GM23248 (cell line): Measurements from ENCODE around the gene SUGCT. TPM values are rescaled to one million over a fixed set of nuclear protein-coding genes. Genes with fewer than 3 reads are reported as not detected.

Source experiments
- DNase-seq: peaks from one replicate; pipeline ENCODE4 v3.0.0-alpha.2; 2015
- H2AFZ ChIP-seq: fragments of 200-600 bp; sonication (generic); 2 replicates; pipeline ENCODE4 v1.6.1; 2016; ENCODE audit warnings: antibody characterized with exemption
- H3F3A ChIP-seq: fragments of 200-600 bp; sonication (generic); 2 replicates; pipeline ENCODE4 v1.6.1; 2016; ENCODE audit warnings: mild to moderate bottlenecking, antibody characterized with exemption, mixed run types; ENCODE audit not compliant: insufficient read depth
- H3K27ac ChIP-seq: fragments of 200-600 bp; sonication (generic); 2 replicates; pipeline ENCODE4 v1.5.1; 2016; ENCODE audit warnings: mild to moderate bottlenecking
- H3K27me3 ChIP-seq: fragments of 200-600 bp; sonication (generic); replicated peaks from 2 replicates; pipeline ENCODE4 v1.6.1; 2016; ENCODE audit warnings: mild to moderate bottlenecking; ENCODE audit not compliant: insufficient read depth
- H3K36me3 ChIP-seq: fragments of 200-600 bp; sonication (generic); 2 replicates; pipeline ENCODE4 v1.6.1; 2016; ENCODE audit warnings: low read depth, mild to moderate bottlenecking
- H3K4me1 ChIP-seq: fragments of 200-600 bp; sonication (generic); 2 replicates; pipeline ENCODE4 v1.6.1; 2016; ENCODE audit warnings: mild to moderate bottlenecking; ENCODE audit not compliant: insufficient read depth
- H3K4me2 ChIP-seq: fragments of 200-600 bp; sonication (generic); one replicate; pipeline ENCODE4 v1.6.1; 2016; ENCODE audit warnings: mild to moderate bottlenecking; ENCODE audit not compliant: unreplicated experiment
- H3K4me3 ChIP-seq: fragments of 200-600 bp; sonication (generic); 2 replicates; pipeline ENCODE4 v1.5.1; 2016; ENCODE audit warnings: mild to moderate bottlenecking
- H3K79me2 ChIP-seq: fragments of 200-600 bp; sonication (generic); 2 replicates; pipeline ENCODE4 v1.6.1; 2016; ENCODE audit warnings: mild to moderate bottlenecking; ENCODE audit not compliant: insufficient read depth
- H3K9ac ChIP-seq: fragments of 200-600 bp; sonication (generic); 2 replicates; pipeline ENCODE4 v1.6.1; 2016; ENCODE audit warnings: mild to moderate bottlenecking
- H3K9me2 ChIP-seq: fragments of 200-600 bp; sonication (generic); 2 replicates; pipeline ENCODE4 v1.6.1; 2016; ENCODE audit warnings: mixed run types, mild to moderate bottlenecking, moderate library complexity; ENCODE audit not compliant: insufficient read depth
- H3K9me3 ChIP-seq: fragments of 200-600 bp; sonication (generic); one replicate; pipeline ENCODE4 v1.6.1; 2017; ENCODE audit warnings: low read depth
- H4K20me1 ChIP-seq: fragments of 200-600 bp; sonication (generic); 2 replicates; pipeline ENCODE4 v1.6.0; 2016; ENCODE audit not compliant: insufficient read depth
- EZH2 ChIP-seq: fragments of 200-600 bp; sonication (generic); IDR thresholded peaks from 2 replicates; pipeline ENCODE4 v1.6.1; 2018; ENCODE audit warnings: antibody characterized with exemption, mild to moderate bottlenecking; ENCODE audit not compliant: insufficient read depth, poor library complexity, severe bottlenecking
- EZH2phosphoT487 ChIP-seq: fragments of 200-600 bp; sonication (generic); IDR thresholded peaks from 2 replicates; pipeline ENCODE4 v1.6.1; 2018; ENCODE audit warnings: antibody characterized with exemption, moderate library complexity, mild to moderate bottlenecking, low read depth; ENCODE audit not compliant: insufficient read depth
- WGBS, 2 experiments: methylation state at CpG; one replicate each; pipeline ENCODE4 v1.1.6; 2015 to 2017; ENCODE audit warnings: low lambda C conversion rate in 2 of 2, low coverage in 1 of 2; ENCODE audit errors: missing lambda C conversion rate in 2 of 2; 5-methylcytosine and 5-hydroxymethylcytosine counted together
- in situ Hi-C: fragments of 300-500 bp; cut with MboI; formaldehyde crosslinking; loops from 2 replicates; pipeline ENCODE4 v1.15.0; 2020
- polyA plus RNA-seq: library from polyadenylated mRNA; unstranded; fragments of >200 nt; fragmentation: Nextera tagmentation; extraction: Ambion mirVana; gene quantifications from 2 replicates; pipeline ENCODE4 v1.2.1, GENCODE V29; 2016
- total RNA-seq: library from RNA; depleted of rRNA; stranded (reverse); fragments of >200 nt; shearing (Covaris generic); gene quantifications from 2 replicates; pipeline ENCODE4 v1.2.3, GENCODE V29; 2014

The SUGCT gene
- total and polyA plus RNA-seq, 2 experiments from 2014 or later = 2.2 to 7.1 TPM

- Histone ChIP-seq H3K36me3 (no peaks in the 10 kb centered on the region), H3K9ac (no peak overlapping the region), H3F3A (no peaks in the 10 kb centered on the region), H2AFZ (no peak overlapping the region), H3K27ac (no peak overlapping the region), H3K9me2 (no peaks in the 10 kb centered on the region), H3K27me3 (no peaks in the 10 kb centered on the region), H3K9me3 (no peaks in the 10 kb centered on the region), H4K20me1 (no peaks in the 10 kb centered on the region), H3K4me1 (peaks cover 37% of the 10 kb centered on the region), H3K79me2 (no peaks in the 10 kb centered on the region), H3K4me2 (no peak overlapping the region), H3K4me3 (no peak overlapping the region)
- DNase-seq = no peak
- 92 to 96% methylated on average over 3 of the region's 3 CpGs for WGBS, 2 experiments
- TF ChIP-seq EZH2 (no peak), EZH2phosphoT487 (no peak)
- in situ Hi-C loops = no loop called here
Observed at GRCh38 chr7:40202851-40203250, 68.0 kb downstream of the SUGCT start.

- 95% methylated on average over 7 of the region's 7 CpGs for WGBS, 2 experiments
- Histone ChIP-seq H3F3A (no peaks in the 10 kb centered on the region), H3K4me2 (no peak overlapping the region), H3K27me3 (no peaks in the 10 kb centered on the region), H3K9me3 (no peaks in the 10 kb centered on the region), H4K20me1 (no peaks in the 10 kb centered on the region), H3K4me1 (peaks cover 30% of the 10 kb centered on the region), H3K9me2 (no peaks in the 10 kb centered on the region), H3K27ac (no peak overlapping the region), H3K4me3 (no peak overlapping the region), H3K79me2 (no peaks in the 10 kb centered on the region), H3K36me3 (no peaks in the 10 kb centered on the region), H3K9ac (no peak overlapping the region), H2AFZ (no peak overlapping the region)
- TF ChIP-seq EZH2phosphoT487 = no peak
- TF ChIP-seq EZH2 = no peak
- in situ Hi-C loops = no loop called here
- DNase-seq = no peak
Observed at GRCh38 chr7:40204581-40204980, 69.8 kb downstream of the SUGCT start.

- no peaks in the 10 kb centered on the region for H4K20me1 ChIP-seq
- WGBS, 2 experiments = 52 to 56% methylated on average over 2 of the region's 2 CpGs
- H3K36me3 ChIP-seq = no peaks in the 10 kb centered on the region
- no peak for DNase-seq
- H3K9me3 ChIP-seq = no peaks in the 10 kb centered on the region
- peaks cover 15% of the 10 kb centered on the region for H3K4me1 ChIP-seq
- no peak overlapping the region for H3K27ac ChIP-seq
- no peak overlapping the region for H3K4me2 ChIP-seq
- no peak overlapping the region for H3K4me3 ChIP-seq
- H3K79me2 ChIP-seq = no peaks in the 10 kb centered on the region
- no peaks in the 10 kb centered on the region for H3K9me2 ChIP-seq
- TF ChIP-seq EZH2phosphoT487 (no peak), EZH2 (no peak)
- H3K27me3 ChIP-seq = no peaks in the 10 kb centered on the region
- no peaks in the 10 kb centered on the region for H3F3A ChIP-seq
- H3K9ac ChIP-seq = no peak overlapping the region
- H2AFZ ChIP-seq = no peak overlapping the region
- in situ Hi-C loops = no loop called here
Observed at GRCh38 chr7:40205992-40206391, 71.2 kb downstream of the SUGCT start.

GRCh38 chr7:40211276-40212003 lies 76.6 kb downstream of the SUGCT start:
- in situ Hi-C loops = no loop called here
- Histone ChIP-seq H3K79me2 (no peaks in the 10 kb centered on the region), H2AFZ (0 out of 2 replicates have a peak overlapping the region, but pooled peaks have one; percentile 5), H3K9ac (no peak overlapping the region), H3K27ac (0 out of 2 replicates have a peak overlapping the region, but pooled peaks have one; percentile 21), H3F3A (no peaks in the 10 kb centered on the region), H3K9me2 (no peaks in the 10 kb centered on the region), H3K36me3 (no peaks in the 10 kb centered on the region), H4K20me1 (no peaks in the 10 kb centered on the region), H3K4me1 (peaks cover 10% of the 10 kb centered on the region; the same call in 1 of the 2 replicates), H3K27me3 (no peaks in the 10 kb centered on the region), H3K9me3 (no peaks in the 10 kb centered on the region), H3K4me2 (no peak overlapping the region), H3K4me3 (no peak overlapping the region)
- peak; percentile 15 for DNase-seq
- no peak for TF ChIP-seq EZH2
- no peak for TF ChIP-seq EZH2phosphoT487
- WGBS, 2 experiments = 94 to 96% methylated on average over 5 of the region's 5 CpGs
